NCI-H2107 treated with DMSO at 0.1 percent for 48 hours (cell line): ENCODE results near the gene PCCB.
"Not testable (repeated sequence)": the region's sequence is repeated elsewhere in the genome, so short reads cannot be mapped to it uniquely, and the experiment has no call there.

ENCODE experiments used
- DNase-seq: peaks from one replicate; lab custom pipeline; 2025; ENCODE audit not compliant: unreplicated experiment; lab: John Stamatoyannopoulos, UW

PCCB gene

DNA sequence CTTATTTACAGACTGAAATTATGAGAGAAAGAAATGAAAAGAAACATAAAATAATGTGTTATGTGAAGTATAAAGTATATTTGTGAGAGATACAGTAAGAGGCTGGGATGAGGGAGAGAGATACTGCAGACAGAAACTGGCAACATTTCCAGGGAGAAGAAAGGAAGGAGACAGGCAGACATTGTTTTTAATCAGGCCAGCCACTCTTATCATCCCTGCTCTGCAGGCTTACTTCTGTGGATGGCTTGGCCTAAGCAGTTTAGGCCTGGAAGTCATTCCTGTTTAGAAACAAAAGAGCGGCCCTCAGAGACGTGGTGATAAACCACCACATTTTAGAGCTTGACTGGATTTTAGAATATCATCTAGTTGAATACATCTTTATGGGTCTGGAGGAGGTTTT, 12.4 kb downstream of the PCCB start:
- no peak for DNase-seq

DNA sequence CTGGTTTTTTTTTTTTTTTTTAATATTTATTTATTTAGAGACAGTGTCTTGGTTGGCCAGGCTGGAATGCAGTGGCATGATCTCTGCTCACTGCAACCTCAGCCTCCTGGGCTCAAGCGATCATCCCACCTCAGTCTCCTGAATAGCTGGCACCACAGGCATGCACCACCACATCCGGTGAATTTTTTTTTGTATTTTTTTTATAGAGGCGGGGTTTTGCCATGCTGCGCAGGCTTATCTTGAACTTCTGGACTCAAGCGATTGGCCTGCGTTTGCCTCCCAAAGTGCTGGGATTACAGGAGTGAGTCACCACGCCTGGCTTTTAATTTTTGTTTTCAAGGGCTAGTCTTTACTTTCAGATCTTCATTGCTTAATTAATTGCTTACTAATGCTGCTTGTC, 13.1 kb downstream of the PCCB start:
- DNase-seq, result no peak

DNA sequence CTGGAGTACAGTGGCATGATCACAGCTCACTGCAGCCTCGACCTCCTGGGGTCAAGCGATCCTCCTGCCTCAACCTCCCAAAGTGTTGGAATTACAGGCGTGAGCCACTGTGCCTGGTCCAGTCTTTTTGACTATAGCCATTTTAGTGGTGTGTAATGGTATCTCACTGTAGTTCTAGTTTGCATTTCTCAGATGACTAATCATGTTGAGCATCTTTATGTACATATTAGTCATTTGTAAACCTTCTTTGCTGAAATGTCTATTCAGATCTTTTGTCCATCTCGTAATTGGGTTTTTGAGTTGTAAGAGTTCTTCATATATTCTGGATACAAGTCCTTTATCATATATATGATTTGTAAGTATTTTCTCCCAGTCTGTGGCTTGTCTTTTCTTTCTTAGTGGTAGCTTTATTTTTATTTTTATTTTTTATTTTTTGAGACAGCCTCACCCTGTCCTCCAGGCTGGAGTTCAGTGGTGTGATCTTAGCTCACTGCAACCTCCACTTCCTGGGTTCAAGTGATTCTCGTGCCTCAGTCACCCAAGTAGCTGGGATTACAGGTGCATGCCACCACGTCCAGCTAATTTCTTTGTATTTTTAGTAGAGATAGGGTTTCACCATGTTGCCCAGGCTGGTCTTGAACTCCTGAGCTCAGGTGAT, 16.5 kb downstream of the PCCB start:
- DNase-seq, result not testable (repeated sequence)

DNA sequence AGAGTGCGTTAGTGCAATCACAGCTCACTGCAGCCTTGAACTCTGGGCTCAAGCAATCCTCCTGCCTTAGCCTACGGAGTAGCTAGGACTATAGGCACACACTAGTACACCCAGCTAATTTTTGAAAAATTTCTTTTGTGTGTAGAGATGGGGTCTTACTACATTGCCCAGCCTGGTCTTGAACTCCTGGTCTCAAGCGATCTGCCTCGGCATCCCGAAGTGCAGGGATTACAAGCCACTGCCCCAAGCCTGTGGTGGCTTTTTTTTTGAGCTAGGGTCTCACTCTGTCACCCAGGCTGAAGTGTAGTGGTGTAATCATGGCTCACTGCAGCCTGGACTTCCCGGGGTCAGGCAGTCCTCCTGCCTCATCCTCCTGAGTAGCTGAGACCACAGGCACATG, 17.1 kb downstream of the PCCB start:
- DNase-seq, result no peak

DNA sequence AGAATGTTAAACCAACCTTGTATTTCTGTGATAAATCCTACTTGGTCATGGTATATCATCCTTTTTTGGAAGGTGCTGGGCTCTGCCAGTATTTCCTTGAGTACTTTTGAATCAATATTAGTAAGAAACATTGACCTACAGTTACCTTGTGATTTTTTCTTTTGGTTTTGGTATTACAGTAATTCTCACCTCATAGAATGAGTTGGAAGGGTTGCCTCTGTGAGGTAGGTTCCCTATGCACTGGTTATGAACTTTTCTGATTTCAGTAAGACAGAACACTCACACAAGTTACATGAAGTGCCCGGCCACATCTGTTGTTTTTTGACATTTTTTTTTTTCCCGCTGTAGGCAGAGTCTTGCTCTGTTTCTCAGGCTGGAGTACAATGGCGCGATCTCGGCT, 20.0 kb downstream of the PCCB start:
- no peak for DNase-seq

DNA sequence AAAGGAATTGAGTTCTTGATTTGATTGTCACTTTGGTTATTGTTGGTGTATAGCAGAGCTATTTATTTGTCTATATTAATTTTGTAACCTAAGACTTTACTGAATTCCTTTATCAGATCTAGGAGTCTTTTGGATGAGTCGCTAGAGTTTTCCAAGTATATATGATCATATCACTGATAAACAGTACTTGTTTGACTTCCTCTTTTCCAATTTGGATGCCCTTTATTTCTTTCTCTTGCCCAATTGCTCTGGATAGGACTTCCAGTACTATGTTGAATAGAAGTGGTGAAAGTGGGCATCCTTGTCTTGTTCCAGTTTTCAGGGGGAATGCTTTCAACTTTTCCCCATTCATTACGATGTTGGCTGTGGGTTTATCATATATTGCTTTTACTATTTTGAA, 21.5 kb downstream of the PCCB start:
- not testable (repeated sequence) for DNase-seq

DNA sequence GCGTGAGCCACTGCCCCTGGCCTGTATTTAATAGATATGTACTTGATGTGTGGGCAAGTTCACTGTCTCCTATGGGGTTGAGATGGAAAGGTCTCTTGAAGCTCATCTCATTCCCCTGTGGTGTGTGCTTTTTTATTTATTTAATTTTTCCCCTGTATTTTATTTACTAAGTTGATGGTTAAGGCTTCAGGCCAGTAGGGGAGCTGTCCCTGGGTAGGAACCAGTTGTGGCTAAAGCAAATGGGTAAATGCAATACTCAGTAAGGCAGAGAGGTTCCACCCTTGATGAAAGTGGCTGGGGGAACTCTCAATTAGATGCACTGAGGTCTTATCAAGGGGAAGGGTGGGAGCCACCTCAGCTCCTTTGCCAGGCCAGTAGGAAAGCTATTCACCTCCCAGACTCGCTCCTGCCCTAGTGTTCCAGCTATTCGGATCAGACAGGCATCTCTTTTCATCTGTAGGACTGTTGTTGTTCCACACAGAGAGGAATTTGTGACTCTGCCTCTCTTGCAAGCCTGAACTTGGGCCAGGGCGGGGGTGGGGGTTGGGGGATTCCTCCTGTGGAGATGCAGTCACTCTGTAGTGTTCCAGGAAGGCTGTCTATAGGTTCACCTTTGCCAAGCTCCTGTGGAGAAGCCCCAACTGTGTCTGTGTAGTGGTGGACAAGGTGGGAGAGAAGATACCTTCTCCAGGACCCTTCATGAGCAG, 26.1 kb downstream of the PCCB start:
- DNase-seq, result no peak

DNA sequence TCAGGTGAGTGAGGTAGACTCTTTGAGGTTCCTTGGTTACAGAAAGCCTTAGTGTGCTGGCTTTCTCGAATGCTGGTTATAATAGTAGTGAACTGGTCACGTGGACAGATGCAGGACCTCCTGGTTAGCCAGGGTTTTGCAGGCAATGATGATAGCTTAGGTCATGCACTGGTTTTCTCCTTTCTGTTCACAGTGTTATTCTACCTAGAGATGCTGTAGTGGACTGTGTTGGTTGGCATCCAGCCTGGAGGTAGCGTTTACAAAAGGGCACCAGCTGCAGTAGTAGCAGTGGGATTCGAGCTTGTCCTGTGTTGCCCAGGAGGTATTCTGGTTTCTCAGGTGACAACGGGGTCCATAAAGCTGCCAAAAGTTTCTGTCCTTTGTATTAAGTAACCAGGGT, 27.0 kb downstream of the PCCB start:
- peak; percentile 76 for DNase-seq

DNA sequence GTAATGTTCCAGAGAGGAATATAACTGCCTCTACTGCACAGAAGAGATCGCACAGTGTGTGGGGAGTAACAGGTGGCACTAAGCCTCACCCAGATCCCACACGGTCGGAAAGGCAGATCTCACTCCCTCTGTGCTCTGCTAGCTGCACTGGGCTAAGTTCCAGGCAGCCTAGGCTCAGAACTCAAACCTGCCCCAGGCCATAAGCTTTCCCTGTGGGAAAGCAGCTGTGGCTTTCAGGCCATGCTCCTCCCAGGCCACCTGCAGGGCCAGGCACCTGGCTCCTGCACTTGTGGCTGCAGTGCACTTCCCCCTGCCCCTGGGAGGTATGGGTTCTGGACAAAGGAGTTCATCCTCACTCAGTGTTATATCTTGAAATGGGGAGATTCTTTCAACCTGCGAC, 27.5 kb downstream of the PCCB start:
- peak; percentile 89 for DNase-seq

DNA sequence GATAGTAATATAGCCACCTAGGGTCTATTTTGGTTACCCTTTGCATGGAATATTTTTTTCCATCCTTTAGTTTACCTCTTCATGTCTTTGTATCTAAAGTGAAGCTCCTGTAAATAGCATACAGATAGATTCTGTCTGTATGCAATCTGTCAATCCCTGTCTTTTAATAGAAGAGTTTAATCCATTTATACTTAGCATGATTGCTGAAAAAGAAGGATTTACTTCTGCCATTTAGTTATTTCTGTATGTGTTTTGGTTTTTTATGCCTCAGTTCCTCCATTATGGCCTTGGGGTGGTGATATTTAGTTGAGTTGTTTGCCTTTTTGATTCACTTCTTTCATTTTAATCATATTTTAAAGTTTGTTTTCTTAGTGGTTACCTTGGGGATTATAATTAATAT, 29.0 kb downstream of the PCCB start:
- DNase-seq, result no peak

DNA sequence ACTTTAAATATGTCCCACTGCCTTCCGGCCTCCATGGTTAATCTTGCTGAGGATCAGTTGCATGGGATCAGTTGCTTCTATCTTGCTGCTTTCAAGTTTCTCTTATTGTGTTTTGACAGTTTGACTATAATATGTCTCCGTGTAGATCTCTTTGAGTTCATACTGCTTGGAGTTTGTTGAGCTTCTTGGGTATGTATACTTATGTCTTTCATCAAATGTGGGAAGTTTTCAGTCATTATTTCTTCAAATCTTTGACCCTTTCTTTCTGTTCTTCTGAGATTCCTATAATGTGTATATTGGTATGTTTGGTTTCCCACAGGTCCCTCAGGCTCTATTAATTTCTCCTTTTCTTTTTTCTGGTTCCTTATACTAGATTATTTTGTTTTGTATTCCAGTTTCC, 30.8 kb downstream of the PCCB start:
- DNase-seq, result no peak

DNA sequence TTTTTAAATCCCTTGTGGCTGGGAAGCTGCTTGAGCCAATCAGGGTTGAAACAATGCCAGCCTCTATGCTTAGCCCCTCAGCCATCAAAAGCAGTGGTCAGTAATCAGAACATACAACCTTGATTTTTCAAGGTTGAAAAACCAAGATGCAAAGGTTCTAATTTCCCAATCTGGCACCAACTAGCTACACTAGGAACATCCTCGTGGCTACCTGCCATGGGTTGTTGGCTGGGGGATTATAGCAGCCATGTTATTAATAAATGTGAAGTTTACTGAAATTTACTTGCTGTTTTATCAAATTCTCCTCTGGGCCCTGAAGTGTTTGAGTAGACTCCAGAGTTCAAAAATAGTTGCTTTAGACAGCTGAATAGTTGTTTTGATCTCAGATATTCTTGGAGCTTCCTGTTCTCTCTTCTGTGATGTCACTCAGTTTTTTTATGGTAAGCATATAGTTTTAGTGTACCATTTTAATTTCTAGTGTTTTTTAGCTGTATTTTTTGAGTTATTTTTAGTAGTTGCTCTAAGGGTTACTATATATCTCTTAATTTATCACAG, 31.9 kb downstream of the PCCB start:
- no peak for DNase-seq

DNA sequence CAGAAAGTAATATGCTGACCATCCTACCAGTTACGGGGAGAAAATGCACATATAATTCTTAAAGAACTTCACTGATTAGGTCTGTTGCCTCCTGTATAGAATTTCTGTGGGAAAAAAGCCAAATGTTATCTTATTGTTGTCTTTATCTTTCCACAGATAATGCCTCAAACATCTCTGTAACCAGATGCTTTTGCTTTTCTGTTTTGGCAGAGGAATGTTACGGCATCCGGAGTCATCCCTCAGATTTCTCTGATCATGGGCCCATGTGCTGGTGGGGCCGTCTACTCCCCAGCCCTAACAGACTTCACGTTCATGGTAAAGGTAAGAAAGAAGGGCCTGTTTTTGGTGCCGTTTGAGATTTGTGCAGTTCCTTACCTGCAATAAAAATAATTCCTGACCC, 33.5 kb downstream of the PCCB start:
- DNase-seq, result no peak

DNA sequence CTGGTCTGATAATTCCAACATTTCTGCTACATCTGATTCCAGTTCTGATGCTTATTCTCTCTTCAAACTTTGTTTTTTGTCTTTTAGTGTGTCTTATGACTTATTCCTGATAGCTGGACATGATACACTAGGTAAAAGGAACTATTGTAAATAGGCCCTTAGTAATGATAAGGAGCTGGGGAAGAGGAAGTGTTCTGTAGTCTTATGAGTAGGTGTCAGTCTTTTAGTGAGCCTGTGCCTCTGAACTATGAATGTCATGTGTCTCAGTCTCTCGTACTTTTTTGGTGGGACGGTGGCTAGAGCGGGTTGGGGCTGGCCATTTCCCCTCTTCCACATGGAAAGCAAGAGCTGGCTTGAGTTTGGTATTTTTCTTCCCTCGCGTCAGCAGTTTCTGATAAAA, 41.2 kb downstream of the PCCB start:
- no peak for DNase-seq

DNA sequence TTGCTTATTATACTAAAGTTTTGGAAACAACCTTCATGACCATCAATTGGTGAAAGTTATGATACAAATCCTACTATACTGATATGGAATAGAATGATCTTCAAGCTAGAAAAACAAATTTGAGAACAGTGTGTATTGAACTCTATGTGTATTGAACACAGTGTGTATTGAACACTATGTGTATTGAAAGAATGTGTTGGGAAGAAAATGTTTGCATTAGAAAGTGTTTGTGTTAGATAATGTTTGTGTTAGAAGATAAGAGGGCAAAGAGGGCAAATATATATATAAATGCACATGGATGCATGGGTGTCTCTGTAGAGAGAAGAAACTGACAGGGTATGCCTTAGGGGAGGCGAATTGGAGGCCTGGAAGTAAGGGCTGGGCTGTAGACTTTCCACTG, 42.4 kb downstream of the PCCB start:
- DNase-seq, result no peak

DNA sequence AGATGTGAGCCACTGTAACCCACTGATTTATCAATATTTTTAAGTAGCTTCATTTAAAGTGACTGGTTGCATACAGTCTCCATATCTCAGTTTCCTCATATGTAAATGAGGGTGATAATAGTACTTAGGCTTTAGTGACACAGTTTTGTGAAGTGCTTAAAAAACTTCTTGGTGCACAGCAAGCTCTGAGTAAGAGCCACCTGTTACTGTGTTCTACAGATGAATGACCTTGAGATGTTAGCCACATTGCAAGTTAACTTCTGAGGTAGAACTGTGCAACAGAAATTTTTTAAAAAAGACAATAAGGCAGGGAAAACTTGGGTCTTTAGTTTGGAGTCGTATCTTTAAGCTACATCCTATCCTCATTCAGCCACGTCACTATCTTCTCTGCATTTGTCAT, 43.1 kb downstream of the PCCB start:
- no peak for DNase-seq

DNA sequence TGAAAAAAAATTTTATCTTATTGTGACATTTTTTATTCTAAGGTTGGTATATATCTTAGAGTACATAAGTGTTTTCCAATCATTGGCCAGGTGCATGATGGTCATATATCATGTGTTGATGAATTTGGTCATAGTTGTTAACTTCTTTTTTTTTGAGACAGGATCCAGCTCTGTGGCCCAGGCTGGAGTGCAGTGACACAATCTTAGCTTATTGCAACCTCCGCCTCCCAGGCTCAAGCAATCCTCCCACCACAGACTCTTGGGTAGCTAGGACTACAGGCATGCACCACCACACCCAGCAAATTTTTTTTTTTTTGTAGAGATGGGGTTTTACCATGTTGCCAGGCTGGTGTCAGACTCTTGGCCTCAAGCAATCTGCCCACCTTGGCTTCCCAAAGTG, 44.0 kb downstream of the PCCB start:
- DNase-seq, result no peak

DNA sequence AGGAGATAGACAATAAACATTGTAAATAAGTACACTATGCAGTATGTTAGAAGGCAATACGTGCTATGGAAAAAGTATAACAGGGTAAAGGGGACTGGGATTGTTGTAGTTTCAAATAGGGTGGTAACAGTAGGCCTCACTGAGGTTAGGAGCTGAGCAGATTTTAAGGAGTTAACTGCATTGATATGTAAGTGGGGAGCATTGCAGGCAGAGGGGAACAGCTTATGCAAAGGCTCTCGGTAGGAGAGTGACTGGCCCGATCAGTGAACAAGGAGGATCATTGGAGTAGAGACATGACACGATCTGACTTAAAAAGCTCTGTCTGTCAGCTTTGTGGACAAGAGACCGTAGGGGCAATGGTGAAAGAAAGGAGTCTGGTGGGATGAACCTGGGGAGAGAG, 46.8 kb downstream of the PCCB start:
- DNase-seq, result no peak

DNA sequence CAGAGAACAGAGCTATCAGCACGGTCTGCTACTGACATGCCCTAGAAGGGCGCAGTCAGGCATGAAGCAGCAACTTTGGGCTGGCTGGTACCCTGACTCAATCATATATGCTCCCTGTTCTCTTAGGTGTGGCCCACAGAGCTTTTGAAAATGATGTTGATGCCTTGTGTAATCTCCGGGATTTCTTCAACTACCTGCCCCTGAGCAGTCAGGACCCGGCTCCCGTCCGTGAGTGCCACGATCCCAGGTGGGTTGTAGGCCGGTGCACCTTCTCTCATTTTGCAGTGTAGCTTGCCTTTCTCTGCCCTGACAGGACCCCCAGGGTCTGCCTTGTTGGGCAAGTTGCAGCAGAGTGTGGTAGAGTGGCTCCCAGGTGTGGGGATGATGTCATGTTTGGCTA, 47.7 kb downstream of the PCCB start:
- DNase-seq, result no peak

DNA sequence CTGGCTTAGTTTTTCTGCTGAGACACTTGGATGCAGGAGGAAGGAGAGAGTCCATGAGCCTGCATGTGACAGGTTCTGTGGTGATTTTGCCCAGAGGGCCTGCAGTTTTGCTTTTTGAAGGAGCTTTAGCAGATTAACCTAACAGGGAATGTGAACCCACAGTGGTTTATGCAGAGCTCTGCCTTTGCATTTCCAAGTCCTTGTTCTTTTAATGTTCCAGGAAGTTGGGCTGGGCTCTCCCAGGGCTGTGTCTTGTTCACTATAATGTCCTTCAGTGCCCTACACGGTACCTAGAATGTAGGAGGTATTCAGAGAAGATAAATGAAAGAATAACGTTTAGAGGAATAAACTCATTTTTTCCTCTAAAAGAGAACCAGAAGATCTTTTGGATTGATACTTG, 50.3 kb downstream of the PCCB start:
- DNase-seq, result no peak

DNA sequence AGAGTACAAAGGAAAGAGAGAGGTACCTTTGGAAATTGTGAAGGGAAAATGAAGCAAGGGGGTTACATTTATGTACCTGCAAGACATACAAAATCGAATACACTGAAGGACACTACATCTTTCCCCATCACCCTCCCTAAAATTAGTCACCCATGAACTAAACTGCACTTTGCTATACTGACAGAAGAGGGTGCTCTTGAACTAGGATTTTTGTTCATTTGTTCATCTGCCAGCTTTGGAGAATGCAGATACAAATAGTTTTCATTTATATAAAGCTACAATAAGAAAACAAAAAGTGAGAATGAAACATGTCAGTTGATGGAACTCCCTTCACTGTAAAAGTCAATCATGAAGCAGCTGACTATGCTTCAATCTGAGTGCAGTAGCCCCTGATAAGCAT, 55.7 kb downstream of the PCCB start:
- DNase-seq, result peak; percentile 34

DNA sequence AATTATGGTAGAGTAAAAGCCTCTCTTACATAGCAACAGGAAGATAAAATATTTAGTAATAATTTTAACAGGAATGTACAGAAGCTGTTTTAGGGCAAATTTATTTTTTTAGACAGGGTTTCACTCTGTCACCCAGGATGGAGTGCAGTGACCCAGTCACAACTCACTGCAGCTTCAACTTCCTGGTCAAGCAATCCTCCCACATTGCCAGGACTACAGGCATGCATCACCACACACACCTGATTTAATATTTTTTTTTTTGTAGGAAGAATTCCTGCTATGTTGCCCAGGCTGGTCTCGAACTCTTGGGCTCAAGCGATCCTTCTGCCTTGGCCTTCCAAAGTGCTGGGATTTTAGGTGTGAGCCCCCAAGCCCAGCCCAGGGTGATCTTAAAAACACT, 61.1 kb downstream of the PCCB start:
- DNase-seq, result no peak

DNA sequence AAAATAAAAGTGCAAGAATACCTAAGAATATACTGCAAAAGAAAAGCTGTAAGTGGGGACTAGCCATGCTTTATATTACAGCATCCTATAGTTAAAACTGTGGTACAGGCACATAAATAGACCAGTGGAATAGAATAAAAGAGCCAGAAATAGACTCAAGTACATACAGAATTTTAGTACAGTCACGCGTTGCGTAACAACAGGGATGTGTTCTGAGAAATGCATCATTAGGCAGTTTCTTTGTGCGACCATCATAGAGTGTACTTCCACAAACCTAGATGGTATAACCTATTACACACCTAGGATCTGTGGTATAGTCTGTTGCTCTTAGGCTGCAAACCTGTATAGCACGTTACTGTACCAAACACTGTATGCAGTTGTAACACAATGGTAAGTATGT, 61.8 kb downstream of the PCCB start:
- no peak for DNase-seq
